OCI-LY7 (cell line): ENCODE measurements around the gene NBEAL2. TPM values are rescaled to one million over a fixed set of nuclear protein-coding genes. Genes with fewer than 3 reads are reported as not detected.

Source experiments
- BruUV-seq: library from RNA; stranded (reverse); fragments of 400-500 nt; replicated peaks from 2 replicates; lab custom pipeline; 2021; lab: Mats Ljungman, UMichigan
- CTCF ChIA-PET: fragments of 300-600 bp; sonication (Branson Sonifier 250); formaldehyde crosslinking; loops from one replicate; lab custom pipeline; 2022; ENCODE audit warnings: antibody characterized with exemption; ENCODE audit not compliant: unreplicated experiment; lab: Charles Lee
- POLR2A ChIA-PET: fragments of 300-600 bp; sonication (Branson Sonifier 250); formaldehyde crosslinking; loops from one replicate; lab custom pipeline; 2022; ENCODE audit warnings: antibody characterized with exemption; lab: Charles Lee
- DNase-seq: peaks from one replicate; pipeline ENCODE4 v3.0.0-alpha.2; 2015; ENCODE audit warnings: low spot score
- H2AFZ ChIP-seq: fragments of 200-600 bp; sonication (generic), shearing (Covaris generic); 2 replicates; pipeline ENCODE4 v1.6.1; 2014; ENCODE audit warnings: mild to moderate bottlenecking, antibody characterized with exemption, low read length, moderate library complexity
- H3K27ac ChIP-seq: fragments of 200-600 bp; sonication (generic); 2 replicates; pipeline ENCODE4 v1.5.1; 2014; ENCODE audit warnings: mixed run types, low read depth, mild to moderate bottlenecking, moderate library complexity, low read length, inconsistent platforms; ENCODE audit not compliant: poor library complexity, severe bottlenecking
- H3K36me3 ChIP-seq: fragments of 200-600 bp; sonication (generic); 2 replicates; pipeline ENCODE4 v1.6.1; 2014; ENCODE audit warnings: mild to moderate bottlenecking, antibody characterized with exemption, low read length, moderate library complexity, mixed read lengths; ENCODE audit not compliant: insufficient read depth
- H3K4me1 ChIP-seq: fragments of 200-600 bp; sonication (generic); 2 replicates; pipeline ENCODE4 v1.5.1; 2014; ENCODE audit warnings: mild to moderate bottlenecking, low read length; ENCODE audit not compliant: insufficient read depth, poor library complexity, severe bottlenecking
- H3K4me2 ChIP-seq: fragments of 200-600 bp; sonication (generic); 2 replicates; pipeline ENCODE4 v1.6.1; 2014; ENCODE audit warnings: mild to moderate bottlenecking, low read length
- H3K4me3 ChIP-seq: fragments of 200-600 bp; sonication (generic); 2 replicates; pipeline ENCODE4 v1.5.1; 2014; ENCODE audit warnings: mild to moderate bottlenecking, low read depth, low read length; ENCODE audit not compliant: poor library complexity, severe bottlenecking
- H3K79me2 ChIP-seq: fragments of 200-600 bp; sonication (generic); 2 replicates; pipeline ENCODE4 v1.6.1; 2016; ENCODE audit warnings: low read depth, mild to moderate bottlenecking, low read length, moderate library complexity, mixed read lengths; ENCODE audit not compliant: insufficient read depth
- H3K9me2 ChIP-seq: fragments of 200-600 bp; sonication (generic); 2 replicates; pipeline ENCODE4 v1.6.1; 2016; ENCODE audit warnings: mild to moderate bottlenecking, low read length, mixed read lengths; ENCODE audit not compliant: insufficient read depth
- H3K9me3 ChIP-seq: fragments of 200-600 bp; sonication (generic); 2 replicates; pipeline ENCODE4 v1.6.1; 2014; ENCODE audit warnings: mild to moderate bottlenecking, mixed run types, low read length, mixed read lengths
- H4K20me1 ChIP-seq: fragments of 200-600 bp; sonication (generic); 2 replicates; pipeline ENCODE4 v1.6.1; 2014; ENCODE audit warnings: mild to moderate bottlenecking, antibody characterized with exemption, low read length, moderate library complexity, mixed read lengths; ENCODE audit not compliant: insufficient read depth
- EZH2phosphoT487 ChIP-seq: fragments of 200-600 bp; sonication (generic); IDR thresholded peaks from 2 replicates; pipeline ENCODE4 v1.6.1; 2018; ENCODE audit warnings: low read depth, borderline replicate concordance, mild to moderate bottlenecking, mixed run types, antibody characterized with exemption, low read length, moderate library complexity, mixed read lengths
- intact Hi-C: fragments of 100-400 bp; cut with micrococcal nuclease; formaldehyde crosslinking; loops from one replicate; pipeline ENCODE4 v1.10.0; 2022; ENCODE audit not compliant: unreplicated experiment
- total RNA-seq, 2 experiments: library from RNA; depleted of rRNA in 1 of 2; stranded (reverse); fragments of >200 nt in 1 of 2; shearing (Covaris generic) in 1 of 2; gene quantifications; 2 replicates each; pipeline ENCODE4 v1.2.3, GENCODE V29; 2014 to 2022
- TF ChIP-seq, protein P1 (sequence below): fragments of 200-600 bp; sonication (generic); conservative IDR thresholded peaks from 2 replicates; pipeline ENCODE4 v1.5.1; 2014; ENCODE audit warnings: mild to moderate bottlenecking, antibody characterized with exemption, low read length, moderate library complexity, mixed read lengths

NBEAL2 gene
- total RNA-seq, 2 experiments from 2014 or later: 74.9 to 149 TPM

DNA sequence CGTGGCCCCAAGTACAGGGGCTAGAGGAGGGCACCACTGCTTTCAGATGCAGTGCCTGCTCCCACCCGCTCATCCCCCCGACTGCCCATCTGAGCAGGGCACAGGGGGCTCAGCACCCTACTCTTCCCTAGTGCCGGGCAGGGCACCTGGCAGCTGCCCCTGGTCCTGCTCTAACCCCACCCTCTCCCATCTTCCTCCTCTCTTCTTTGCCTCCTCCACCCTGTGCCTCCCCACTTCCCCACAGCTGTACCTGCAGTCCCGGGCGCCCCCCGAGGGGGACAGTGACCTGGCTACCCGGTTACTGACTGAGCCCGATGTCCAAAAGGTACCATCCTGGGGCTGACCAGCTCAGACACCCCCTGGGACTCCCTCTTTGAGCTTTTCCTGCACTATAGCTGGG lies 12.8 kb downstream of the NBEAL2 start:
- POLR2A ChIA-PET: interaction anchor here (0.6 to 1.3 kb wide), 3 partner anchors 12 to 18 kb away, joined by 3 to 4 read pairs (median 4); no protein-coding TSS in a partner anchor
- H3K36me3 ChIP-seq: peaks cover 72% of the 10 kb centered on the region
- no peak overlapping the region for H2AFZ ChIP-seq

GRCh38 chr3:46993292-46993691 lies 13.8 kb downstream of the NBEAL2 start:
- CTCF ChIA-PET: no interaction called here
- POLR2A ChIA-PET: interaction anchor here (0.6 to 2.0 kb wide), 3 partner anchors 13 to 70 kb away, joined by 4 to 7 read pairs (median 5); no protein-coding TSS in a partner anchor
- no peak overlapping the region for H3K4me2 ChIP-seq
- no peak for DNase-seq
- H3K9me3 ChIP-seq: no peaks in the 10 kb centered on the region
- H3K79me2 ChIP-seq: no peaks in the 10 kb centered on the region
- H2AFZ ChIP-seq: no peak overlapping the region
- H3K36me3 ChIP-seq: peaks cover 75% of the 10 kb centered on the region
- H4K20me1 ChIP-seq: no peaks in the 10 kb centered on the region
- no peak overlapping the region for H3K27ac ChIP-seq
- intact Hi-C loops: no loop called here
- H3K4me3 ChIP-seq: no peak overlapping the region
- no TSS peak for BruUV-seq
- peaks cover 28% of the 10 kb centered on the region for H3K4me1 ChIP-seq
- TF ChIP-seq, protein P1, sequence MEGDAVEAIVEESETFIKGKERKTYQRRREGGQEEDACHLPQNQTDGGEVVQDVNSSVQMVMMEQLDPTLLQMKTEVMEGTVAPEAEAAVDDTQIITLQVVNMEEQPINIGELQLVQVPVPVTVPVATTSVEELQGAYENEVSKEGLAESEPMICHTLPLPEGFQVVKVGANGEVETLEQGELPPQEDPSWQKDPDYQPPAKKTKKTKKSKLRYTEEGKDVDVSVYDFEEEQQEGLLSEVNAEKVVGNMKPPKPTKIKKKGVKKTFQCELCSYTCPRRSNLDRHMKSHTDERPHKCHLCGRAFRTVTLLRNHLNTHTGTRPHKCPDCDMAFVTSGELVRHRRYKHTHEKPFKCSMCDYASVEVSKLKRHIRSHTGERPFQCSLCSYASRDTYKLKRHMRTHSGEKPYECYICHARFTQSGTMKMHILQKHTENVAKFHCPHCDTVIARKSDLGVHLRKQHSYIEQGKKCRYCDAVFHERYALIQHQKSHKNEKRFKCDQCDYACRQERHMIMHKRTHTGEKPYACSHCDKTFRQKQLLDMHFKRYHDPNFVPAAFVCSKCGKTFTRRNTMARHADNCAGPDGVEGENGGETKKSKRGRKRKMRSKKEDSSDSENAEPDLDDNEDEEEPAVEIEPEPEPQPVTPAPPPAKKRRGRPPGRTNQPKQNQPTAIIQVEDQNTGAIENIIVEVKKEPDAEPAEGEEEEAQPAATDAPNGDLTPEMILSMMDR: no peak
- no peak for TF ChIP-seq EZH2phosphoT487
- H3K9me2 ChIP-seq: no peaks in the 10 kb centered on the region

More for the DNA sequence above, 12.8 kb downstream of the NBEAL2 start:
- no peak overlapping the region for H3K27ac ChIP-seq
- H4K20me1 ChIP-seq: no peaks in the 10 kb centered on the region
- TF ChIP-seq, protein P1: no peak
- no peak for TF ChIP-seq EZH2phosphoT487
- H3K4me3 ChIP-seq: no peak overlapping the region
- CTCF ChIA-PET: no interaction called here
- H3K9me2 ChIP-seq: no peaks in the 10 kb centered on the region
- H3K9me3 ChIP-seq: no peaks in the 10 kb centered on the region
- DNase-seq: no peak
- peaks cover 3% of the 10 kb centered on the region; the same call in 1 of the 2 replicates for H3K79me2 ChIP-seq
- no peak overlapping the region for H3K4me2 ChIP-seq
- intact Hi-C loops: no loop called here
- H3K4me1 ChIP-seq: peaks cover 38% of the 10 kb centered on the region
- no TSS peak for BruUV-seq

GRCh38 chr3:46993986-46994385 lies 14.5 kb downstream of the NBEAL2 start:
- CTCF ChIA-PET: no interaction called here
- Histone ChIP-seq H3K4me3 (no peak overlapping the region), H3K9me2 (no peaks in the 10 kb centered on the region), H4K20me1 (no peaks in the 10 kb centered on the region), H3K79me2 (no peaks in the 10 kb centered on the region), H2AFZ (no peak overlapping the region), H3K27ac (no peak overlapping the region), H3K36me3 (peaks cover 74% of the 10 kb centered on the region), H3K9me3 (no peaks in the 10 kb centered on the region), H3K4me2 (no peak overlapping the region), H3K4me1 (peaks cover 21% of the 10 kb centered on the region)
- DNase-seq: no peak
- BruUV-seq: no TSS peak
- POLR2A ChIA-PET: interaction anchor here (0.6 to 2.0 kb wide), 3 partner anchors 12 to 70 kb away, joined by 3 to 7 read pairs (median 5); no protein-coding TSS in a partner anchor
- no peak for TF ChIP-seq EZH2phosphoT487
- TF ChIP-seq, protein P1: no peak
- intact Hi-C loops: no loop called here
